HEK293 (cell line): ENCODE results near the gene PPFIBP1.

ENCODE experiments used
- CTCF ChIA-PET: fragments of 350-600 bp; formaldehyde crosslinking; extraction: SDS; loops from one replicate; lab custom pipeline; 2021; ENCODE audit warnings: antibody characterized with exemption; lab: Yijun Ruan, JAX
- POLR2A ChIA-PET: fragments of 300-600 bp; formaldehyde crosslinking; extraction: SDS; loops from one replicate; lab custom pipeline; 2020; ENCODE audit warnings: antibody characterized with exemption, inconsistent platforms; lab: Yijun Ruan, JAX
- H3K27ac ChIP-seq: fragments of 200-500 bp; sonication (Bioruptor generic); 2 replicates; pipeline ENCODE4 v1.5.1; 2014; ENCODE audit warnings: low read depth, low read length, control low read depth, inconsistent platforms; ENCODE audit errors: extremely low read depth
- H3K36me3 ChIP-seq, 2 experiments: fragments of 200-500 bp in 1 of 2; sonication (Bioruptor generic) in 1 of 2; 1 replicate in 1 of 2; 2 replicates in 1 of 2; pipeline ENCODE4 v1.5.1; 2014 to 2017; ENCODE audit warnings: inconsistent platforms in 2 of 2, low read length in 2 of 2; ENCODE audit not compliant: control insufficient read depth in 2 of 2, insufficient read depth in 1 of 2
- H3K4me1 ChIP-seq: fragments of 200-500 bp; sonication (Bioruptor generic); 2 replicates; pipeline ENCODE4 v1.5.1; 2014; ENCODE audit warnings: mild to moderate bottlenecking, low read length, inconsistent platforms; ENCODE audit not compliant: control insufficient read depth, insufficient read depth
- H3K4me3 ChIP-seq: 2 replicates; pipeline ENCODE4 v1.5.1; 2011; ENCODE audit warnings: low read depth, mild to moderate bottlenecking, control low read depth, low read length, moderate library complexity
- H3K9me3 ChIP-seq: fragments of 200-500 bp; sonication (Bioruptor generic); 2 replicates; pipeline ENCODE4 v1.5.1; 2014; ENCODE audit warnings: low read depth, low read length, inconsistent platforms; ENCODE audit not compliant: control insufficient read depth, insufficient read depth
- HOXD13 ChIP-seq: sonication (generic); formaldehyde crosslinking; IDR thresholded peaks from 2 replicates; pipeline ENCODE4 v1.8.0; 2022; ENCODE audit warnings: missing genetic modification reagents, borderline replicate concordance
- MZF1 ChIP-seq: fragments of 450-650 bp; formaldehyde crosslinking; IDR thresholded peaks from 2 replicates; pipeline ENCODE4 v1.5.1; 2017; ENCODE audit warnings: missing biosample characterization, missing genetic modification characterization, borderline replicate concordance
- REST ChIP-seq: fragments of 450-650 bp; formaldehyde crosslinking; IDR thresholded peaks from 2 replicates; pipeline ENCODE4 v1.5.1; 2016; ENCODE audit warnings: missing biosample characterization, missing genetic modification characterization
- SCRT2 ChIP-seq: fragments of 450-650 bp; formaldehyde crosslinking; IDR thresholded peaks from 2 replicates; pipeline ENCODE4 v1.5.1; 2016; ENCODE audit warnings: missing biosample characterization, missing genetic modification characterization
- ZBTB48 ChIP-seq: fragments of 450-650 bp; formaldehyde crosslinking; IDR thresholded peaks from 2 replicates; pipeline ENCODE4 v1.5.1; 2016; ENCODE audit warnings: missing biosample characterization, missing genetic modification characterization
- ZBTB8A ChIP-seq: fragments of 450-650 bp; formaldehyde crosslinking; IDR thresholded peaks from 2 replicates; pipeline ENCODE4 v1.5.1; 2016; ENCODE audit warnings: missing biosample characterization, missing genetic modification characterization
- ZFHX2 ChIP-seq: fragments of 450-650 bp; formaldehyde crosslinking; conservative IDR thresholded peaks from 2 replicates; pipeline ENCODE4 v1.5.1; 2016; ENCODE audit warnings: missing biosample characterization, missing genetic modification characterization
- ZNF23 ChIP-seq: fragments of 450-650 bp; formaldehyde crosslinking; IDR thresholded peaks from 2 replicates; pipeline ENCODE4 v1.5.1; 2016; ENCODE audit warnings: missing biosample characterization, missing genetic modification characterization, borderline replicate concordance
- ZNF354C ChIP-seq: fragments of 450-650 bp; formaldehyde crosslinking; IDR thresholded peaks from 2 replicates; pipeline ENCODE4 v1.5.1; 2016; ENCODE audit warnings: missing biosample characterization, missing genetic modification characterization, low read depth, borderline replicate concordance
- ZNF433 ChIP-seq: fragments of 450-650 bp; formaldehyde crosslinking; IDR thresholded peaks from 2 replicates; pipeline ENCODE4 v1.5.1; 2016; ENCODE audit warnings: missing biosample characterization, missing genetic modification characterization, low read depth
- ZNF473 ChIP-seq: fragments of 450-650 bp; formaldehyde crosslinking; IDR thresholded peaks from 2 replicates; pipeline ENCODE4 v1.5.1; 2017; ENCODE audit warnings: missing biosample characterization, missing genetic modification characterization
- ZNF677 ChIP-seq: fragments of 450-650 bp; IDR thresholded peaks from 2 replicates; pipeline ENCODE4 v1.5.0; 2018; ENCODE audit warnings: missing biosample characterization, mild to moderate bottlenecking, missing genetic modification characterization, moderate library complexity
- TF ChIP-seq, protein P1 (sequence below): fragments of 450-650 bp; formaldehyde crosslinking; IDR thresholded peaks from 2 replicates; pipeline ENCODE4 v1.5.1; 2017; ENCODE audit warnings: missing biosample characterization, missing genetic modification characterization
- TF ChIP-seq, protein P2 (sequence below): sonication (generic); formaldehyde crosslinking; IDR thresholded peaks from 2 replicates; pipeline ENCODE4 v1.8.1; 2022; ENCODE audit warnings: mild to moderate bottlenecking, moderate library complexity, missing genetic modification reagents
- TF ChIP-seq, protein P3 (sequence below): fragments of 450-650 bp; formaldehyde crosslinking; IDR thresholded peaks from 2 replicates; pipeline ENCODE4 v1.5.1; 2016; ENCODE audit warnings: missing biosample characterization, missing genetic modification characterization, borderline replicate concordance

The PPFIBP1 gene

DNA sequence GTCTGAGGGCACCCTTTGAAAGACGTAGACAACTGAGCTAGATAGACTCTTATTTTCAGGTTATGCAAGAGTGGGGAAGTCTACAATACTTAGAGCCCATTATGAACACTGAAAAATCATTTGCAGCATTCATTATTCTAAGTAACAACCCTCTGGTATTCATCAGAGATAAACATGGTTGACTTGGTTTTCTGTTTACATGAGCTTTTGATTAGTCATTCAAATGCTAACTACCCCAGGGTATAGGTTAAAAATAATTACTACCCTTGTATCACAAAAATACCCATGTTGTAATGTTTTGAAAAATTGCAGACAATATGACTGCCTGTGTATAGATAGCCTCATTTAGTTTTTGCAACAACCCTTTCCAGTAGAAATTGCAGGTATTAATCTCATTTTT, 78.5 kb downstream of the PPFIBP1 start (continued):
- TF ChIP-seq REST (no peak), ZNF433 (tag by site-specific recombination) (no peak), HOXD13 (no peak), ZBTB48 (tag by site-specific recombination) (no peak)

DNA sequence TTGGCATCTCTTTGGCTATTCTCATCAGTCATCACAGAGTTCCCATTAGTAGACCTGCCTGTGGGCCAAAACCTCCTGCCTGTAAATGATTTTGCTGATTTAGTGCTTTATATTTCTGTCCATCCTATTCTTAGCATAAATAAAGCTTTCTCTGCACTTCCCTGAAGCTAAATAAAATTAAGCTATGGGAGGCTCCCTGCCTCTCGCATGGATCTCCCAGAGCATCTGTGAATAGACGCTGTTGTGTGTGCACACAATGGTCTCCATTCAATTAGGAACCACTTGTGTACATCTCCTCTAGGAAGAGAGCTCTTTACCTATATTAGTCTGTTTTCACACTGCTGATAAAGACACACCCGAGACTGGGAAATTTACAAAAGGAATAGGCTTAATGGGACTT, 80.4 kb downstream of the PPFIBP1 start:
- Histone ChIP-seq H3K36me3 (no peaks in the 10 kb centered on the region), H3K4me3 (no peak overlapping the region), H3K9me3 (no peaks in the 10 kb centered on the region; the same call in 1 of the 2 replicates), H3K27ac (no peak overlapping the region), H3K4me1 (no peaks in the 10 kb centered on the region; the same call in 1 of the 2 replicates)
- POLR2A ChIA-PET, result no interaction called here
- no peak for TF ChIP-seq ZNF23
- TF ChIP-seq ZFHX2 (tag by site-specific recombination), result no peak
- no peak for TF ChIP-seq ZBTB8A (tag by site-specific recombination)
- no peak for TF ChIP-seq ZNF473 (tag by site-specific recombination)
- TF ChIP-seq MZF1 (tag by site-specific recombination), result no peak
- TF ChIP-seq ZNF354C (tag by site-specific recombination), result no peak
- CTCF ChIA-PET, result interaction anchor here (1.2 kb wide), 1 partner anchor 31 kb away, joined by 4 read pairs; no protein-coding TSS in a partner anchor

DNA sequence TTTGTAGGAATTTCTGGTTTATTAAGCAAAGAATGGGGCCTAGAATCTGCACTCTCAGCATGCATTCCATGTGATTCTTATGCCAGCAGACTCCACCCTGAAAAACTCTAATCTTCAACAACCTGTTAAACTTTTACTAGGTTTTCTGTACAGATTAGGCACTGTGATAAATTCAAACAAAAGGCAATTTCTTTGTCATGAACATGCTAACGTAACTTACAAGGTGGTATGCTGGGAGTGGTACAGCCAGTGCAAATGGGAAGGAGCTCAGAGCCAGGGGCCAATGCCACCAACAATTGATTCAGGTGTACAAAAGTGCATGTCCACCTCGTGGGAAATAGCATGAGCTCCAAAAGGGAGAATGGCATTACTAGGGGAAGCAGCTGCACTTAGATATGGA, 83.0 kb downstream of the PPFIBP1 start:
- Histone ChIP-seq H3K4me3 (no peak overlapping the region), H3K9me3 (no peaks in the 10 kb centered on the region; the same call in 1 of the 2 replicates)
- POLR2A ChIA-PET, result no interaction called here
- TF ChIP-seq ZNF677 (tag by site-specific recombination), result no peak
- TF ChIP-seq, protein P1, sequence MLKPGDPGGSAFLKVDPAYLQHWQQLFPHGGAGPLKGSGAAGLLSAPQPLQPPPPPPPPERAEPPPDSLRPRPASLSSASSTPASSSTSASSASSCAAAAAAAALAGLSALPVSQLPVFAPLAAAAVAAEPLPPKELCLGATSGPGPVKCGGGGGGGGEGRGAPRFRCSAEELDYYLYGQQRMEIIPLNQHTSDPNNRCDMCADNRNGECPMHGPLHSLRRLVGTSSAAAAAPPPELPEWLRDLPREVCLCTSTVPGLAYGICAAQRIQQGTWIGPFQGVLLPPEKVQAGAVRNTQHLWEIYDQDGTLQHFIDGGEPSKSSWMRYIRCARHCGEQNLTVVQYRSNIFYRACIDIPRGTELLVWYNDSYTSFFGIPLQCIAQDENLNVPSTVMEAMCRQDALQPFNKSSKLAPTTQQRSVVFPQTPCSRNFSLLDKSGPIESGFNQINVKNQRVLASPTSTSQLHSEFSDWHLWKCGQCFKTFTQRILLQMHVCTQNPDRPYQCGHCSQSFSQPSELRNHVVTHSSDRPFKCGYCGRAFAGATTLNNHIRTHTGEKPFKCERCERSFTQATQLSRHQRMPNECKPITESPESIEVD, result peak; percentile 58; the same call in 1 of the 2 replicates
- TF ChIP-seq, protein P2, sequence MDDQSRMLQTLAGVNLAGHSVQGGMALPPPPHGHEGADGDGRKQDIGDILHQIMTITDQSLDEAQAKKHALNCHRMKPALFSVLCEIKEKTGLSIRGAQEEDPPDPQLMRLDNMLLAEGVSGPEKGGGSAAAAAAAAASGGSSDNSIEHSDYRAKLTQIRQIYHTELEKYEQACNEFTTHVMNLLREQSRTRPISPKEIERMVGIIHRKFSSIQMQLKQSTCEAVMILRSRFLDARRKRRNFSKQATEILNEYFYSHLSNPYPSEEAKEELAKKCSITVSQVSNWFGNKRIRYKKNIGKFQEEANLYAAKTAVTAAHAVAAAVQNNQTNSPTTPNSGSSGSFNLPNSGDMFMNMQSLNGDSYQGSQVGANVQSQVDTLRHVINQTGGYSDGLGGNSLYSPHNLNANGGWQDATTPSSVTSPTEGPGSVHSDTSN (CRISPR knock-in tag), result no peak
- TF ChIP-seq, protein P3, sequence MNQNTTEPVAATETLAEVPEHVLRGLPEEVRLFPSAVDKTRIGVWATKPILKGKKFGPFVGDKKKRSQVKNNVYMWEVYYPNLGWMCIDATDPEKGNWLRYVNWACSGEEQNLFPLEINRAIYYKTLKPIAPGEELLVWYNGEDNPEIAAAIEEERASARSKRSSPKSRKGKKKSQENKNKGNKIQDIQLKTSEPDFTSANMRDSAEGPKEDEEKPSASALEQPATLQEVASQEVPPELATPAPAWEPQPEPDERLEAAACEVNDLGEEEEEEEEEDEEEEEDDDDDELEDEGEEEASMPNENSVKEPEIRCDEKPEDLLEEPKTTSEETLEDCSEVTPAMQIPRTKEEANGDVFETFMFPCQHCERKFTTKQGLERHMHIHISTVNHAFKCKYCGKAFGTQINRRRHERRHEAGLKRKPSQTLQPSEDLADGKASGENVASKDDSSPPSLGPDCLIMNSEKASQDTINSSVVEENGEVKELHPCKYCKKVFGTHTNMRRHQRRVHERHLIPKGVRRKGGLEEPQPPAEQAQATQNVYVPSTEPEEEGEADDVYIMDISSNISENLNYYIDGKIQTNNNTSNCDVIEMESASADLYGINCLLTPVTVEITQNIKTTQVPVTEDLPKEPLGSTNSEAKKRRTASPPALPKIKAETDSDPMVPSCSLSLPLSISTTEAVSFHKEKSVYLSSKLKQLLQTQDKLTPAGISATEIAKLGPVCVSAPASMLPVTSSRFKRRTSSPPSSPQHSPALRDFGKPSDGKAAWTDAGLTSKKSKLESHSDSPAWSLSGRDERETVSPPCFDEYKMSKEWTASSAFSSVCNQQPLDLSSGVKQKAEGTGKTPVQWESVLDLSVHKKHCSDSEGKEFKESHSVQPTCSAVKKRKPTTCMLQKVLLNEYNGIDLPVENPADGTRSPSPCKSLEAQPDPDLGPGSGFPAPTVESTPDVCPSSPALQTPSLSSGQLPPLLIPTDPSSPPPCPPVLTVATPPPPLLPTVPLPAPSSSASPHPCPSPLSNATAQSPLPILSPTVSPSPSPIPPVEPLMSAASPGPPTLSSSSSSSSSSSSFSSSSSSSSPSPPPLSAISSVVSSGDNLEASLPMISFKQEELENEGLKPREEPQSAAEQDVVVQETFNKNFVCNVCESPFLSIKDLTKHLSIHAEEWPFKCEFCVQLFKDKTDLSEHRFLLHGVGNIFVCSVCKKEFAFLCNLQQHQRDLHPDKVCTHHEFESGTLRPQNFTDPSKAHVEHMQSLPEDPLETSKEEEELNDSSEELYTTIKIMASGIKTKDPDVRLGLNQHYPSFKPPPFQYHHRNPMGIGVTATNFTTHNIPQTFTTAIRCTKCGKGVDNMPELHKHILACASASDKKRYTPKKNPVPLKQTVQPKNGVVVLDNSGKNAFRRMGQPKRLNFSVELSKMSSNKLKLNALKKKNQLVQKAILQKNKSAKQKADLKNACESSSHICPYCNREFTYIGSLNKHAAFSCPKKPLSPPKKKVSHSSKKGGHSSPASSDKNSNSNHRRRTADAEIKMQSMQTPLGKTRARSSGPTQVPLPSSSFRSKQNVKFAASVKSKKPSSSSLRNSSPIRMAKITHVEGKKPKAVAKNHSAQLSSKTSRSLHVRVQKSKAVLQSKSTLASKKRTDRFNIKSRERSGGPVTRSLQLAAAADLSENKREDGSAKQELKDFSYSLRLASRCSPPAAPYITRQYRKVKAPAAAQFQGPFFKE, result no peak
- no peak for TF ChIP-seq ZNF433 (tag by site-specific recombination)
- TF ChIP-seq SCRT2 (tag by site-specific recombination), result peak; percentile 29; the same call in 1 of the 2 replicates
- TF ChIP-seq, all 188 proteins: peak for 2
- Histone ChIP-seq H3K36me3 (no peaks in the 10 kb centered on the region), H3K4me1 (peaks cover 7% of the 10 kb centered on the region; the same call in 1 of the 2 replicates), H3K27ac (no peak overlapping the region)
- CTCF ChIA-PET, result no interaction called here
